ENCODE measurements around the gene CRELD2.

CRELD2 gene

GRCh38 chr22:49972163-49973017 is 54.0 kb downstream of the CRELD2 start (continued):
- TF ChIP-seq ZNF768 (tag by site-specific recombination; IDR thresholded peaks at IDR 0.05) (no peak), ZSCAN30 (tag by site-specific recombination; IDR thresholded peaks at IDR 0.05) (no peak), ZFHX2 (tag by site-specific recombination; conservative IDR thresholded peaks at IDR 0.05) (peak; percentile 68), ZNF701 (tag by site-specific recombination; IDR thresholded peaks at IDR 0.05) (no peak), ZNF26 (tag by site-specific recombination; IDR thresholded peaks at IDR 0.05) (no peak), ZNF140 (tag by site-specific recombination; IDR thresholded peaks at IDR 0.05) (no peak), ZNF843 (tag by site-specific recombination; IDR thresholded peaks at IDR 0.05) (no peak), ZNF292 (tag by site-specific recombination; IDR thresholded peaks at IDR 0.05; ENCODE audit: borderline replicate concordance, low read depth) (no peak), ZNF600 (tag by site-specific recombination; IDR thresholded peaks at IDR 0.05) (no peak), ZNF518A (tag by site-specific recombination; conservative IDR thresholded peaks at IDR 0.05; ENCODE audit: low read depth) (no peak), ZNF580 (tag by site-specific recombination; IDR thresholded peaks at IDR 0.05) (no peak), ZNF133 (tag by site-specific recombination; IDR thresholded peaks at IDR 0.05) (no peak), ZNF610 (tag by site-specific recombination; IDR thresholded peaks at IDR 0.05; ENCODE audit: borderline replicate concordance) (no peak), ZNF792 (tag by site-specific recombination; IDR thresholded peaks at IDR 0.05) (no peak), BCL6B (tag by site-specific recombination; IDR thresholded peaks at IDR 0.05) (no peak), ZNF239 (tag by site-specific recombination; IDR thresholded peaks at IDR 0.05) (0 out of 2 replicates have a peak, but pooled peaks have one; percentile 54), ZNF501 (tag by site-specific recombination; IDR thresholded peaks at IDR 0.05) (no peak), ZNF830 (tag by site-specific recombination; IDR thresholded peaks at IDR 0.05; ENCODE audit: low read depth) (no peak), ZNF785 (tag by site-specific recombination; IDR thresholded peaks at IDR 0.05) (0 out of 2 replicates have a peak, but pooled peaks have one; percentile 11), ZNF155 (tag by site-specific recombination; IDR thresholded peaks at IDR 0.05) (0 out of 2 replicates have a peak, but pooled peaks have one; percentile 21), ZNF24 (tag by site-specific recombination; IDR thresholded peaks at IDR 0.05) (no peak), ZNF621 (tag by site-specific recombination; IDR thresholded peaks at IDR 0.05) (no peak), ZNF677 (tag by site-specific recombination; IDR thresholded peaks at IDR 0.05) (no peak), ZNF530 (tag by site-specific recombination; IDR thresholded peaks at IDR 0.05; ENCODE audit: low read depth) (no peak), EGR2 (tag by site-specific recombination; IDR thresholded peaks at IDR 0.05; ENCODE audit: low read depth) (peak; percentile 54), ZNF211 (tag by site-specific recombination; IDR thresholded peaks at IDR 0.05; ENCODE audit: low read depth) (no peak; the same call in 1 of the 2 replicates), ZFP41 (tag by site-specific recombination; IDR thresholded peaks at IDR 0.05; ENCODE audit: borderline replicate concordance) (no peak), ZNF184 (tag by site-specific recombination; IDR thresholded peaks at IDR 0.05) (no peak), ZNF10 (tag by site-specific recombination; IDR thresholded peaks at IDR 0.05) (no peak), PATZ1 (tag by site-specific recombination; IDR thresholded peaks at IDR 0.05) (peak; percentile 36; the same call in 1 of the 2 replicates), ZXDB (tag by site-specific recombination; IDR thresholded peaks at IDR 0.05) (no peak)

Measured in HEK293 (cell line).